Measurements from ENCODE around the gene PHLPP1. TPM values are rescaled to one million over a fixed set of nuclear protein-coding genes. Genes with fewer than 3 reads are reported as not detected.

The PHLPP1 gene
- total RNA-seq, 4 donors from 2014 or later: 17.7 to 29.5 (median 25.5) TPM

- no peak for DNase-seq
- H3K9me3 ChIP-seq: no peaks in the 10 kb centered on the region
- no peak overlapping the region for H3K4me3 ChIP-seq
- no peaks in the 10 kb centered on the region for H3K36me3 ChIP-seq
- H3K27ac ChIP-seq: no peak overlapping the region
- no peaks in the 10 kb centered on the region for H3K4me1 ChIP-seq
- intact Hi-C loops (cut with DNase I; ENCODE audit: low total_unique reads) (no loop called here), in situ Hi-C loops (cut with MboI; ENCODE audit: low pct_ligation_motif_present in 1 of 4, low pct_unique_long_range_greater_than_20kb in 1 of 4, low sequenced_read_pairs in 3 of 4) (loop anchor here in 3 of 4 donors (10.0 to 25.0 kb wide), 2 partner anchors 238 to 241 kb away; partner anchors contain the start of gene PHLPP1 (in 3 of the 3))
- H3K27me3 ChIP-seq: no peaks in the 10 kb centered on the region
- WGBS, 2 donors (ENCODE audit: low coverage in 1 of 2): 76 to 87% methylated on average over 4 of the region's 4 CpGs
- TF ChIP-seq POLR2AphosphoS5 (IDR thresholded peaks at IDR 0.05) (no peak), EP300 (IDR thresholded peaks at IDR 0.05; ENCODE audit: low read depth) (no peak), POLR2A (IDR thresholded peaks at IDR 0.05) (no peak), CTCF (IDR thresholded peaks at IDR 0.05) (no peak)
Observed at GRCh38 chr18:62952807-62953206, 237.5 kb downstream of the PHLPP1 start.

- Histone ChIP-seq H3K9me3 (no peaks in the 10 kb centered on the region), H3K36me3 (no peaks in the 10 kb centered on the region), H3K27ac (no peak overlapping the region), H3K4me1 (no peaks in the 10 kb centered on the region), H3K4me3 (no peak overlapping the region), H3K27me3 (no peaks in the 10 kb centered on the region)
- intact Hi-C loops (cut with DNase I; ENCODE audit: low total_unique reads) (no loop called here), in situ Hi-C loops (cut with MboI; ENCODE audit: low pct_ligation_motif_present in 1 of 4, low pct_unique_long_range_greater_than_20kb in 1 of 4, low sequenced_read_pairs in 3 of 4) (loop anchor here in 3 of 4 donors (10.0 to 25.0 kb wide), 2 partner anchors 239 to 241 kb away; partner anchors contain the start of gene PHLPP1 (in 3 of the 3))
- DNase-seq: no peak
- WGBS, 2 donors (ENCODE audit: low coverage in 1 of 2): 60 to 63% methylated on average over 1 to 2 of the region's 2 CpGs
- TF ChIP-seq EP300 (IDR thresholded peaks at IDR 0.05; ENCODE audit: low read depth): no peak
- no peak for TF ChIP-seq CTCF (IDR thresholded peaks at IDR 0.05)
- TF ChIP-seq POLR2AphosphoS5 (IDR thresholded peaks at IDR 0.05): no peak
- no peak for TF ChIP-seq POLR2A (IDR thresholded peaks at IDR 0.05)
Observed at GRCh38 chr18:62953663-62954062, 238.3 kb downstream of the PHLPP1 start.

GRCh38 chr18:62954366-62954765, 239.0 kb downstream of the PHLPP1 start:
- Histone ChIP-seq H3K27ac (no peak overlapping the region), H3K27me3 (no peaks in the 10 kb centered on the region), H3K36me3 (peaks cover 0 to under 1% (median 0%) of the 10 kb centered on the region in 4 donors), H3K4me1 (no peaks in the 10 kb centered on the region), H3K9me3 (no peaks in the 10 kb centered on the region), H3K4me3 (no peak overlapping the region)
- in situ Hi-C loops (cut with MboI; ENCODE audit: low pct_ligation_motif_present in 1 of 4, low pct_unique_long_range_greater_than_20kb in 1 of 4, low sequenced_read_pairs in 3 of 4): loop anchor here in 3 of 4 donors (10.0 to 25.0 kb wide), 2 partner anchors 240 to 242 kb away; partner anchors contain the start of gene PHLPP1 (in 3 of the 3)
- 69 to 88% methylated on average over 2 of the region's 2 CpGs for WGBS, 2 donors (ENCODE audit: low coverage in 1 of 2)
- DNase-seq: no peak
- intact Hi-C loops (cut with DNase I; ENCODE audit: low total_unique reads): no loop called here
- no peak for TF ChIP-seq EP300 (IDR thresholded peaks at IDR 0.05; ENCODE audit: low read depth)
- no peak for TF ChIP-seq POLR2A (IDR thresholded peaks at IDR 0.05)
- TF ChIP-seq POLR2AphosphoS5 (IDR thresholded peaks at IDR 0.05): no peak
- no peak for TF ChIP-seq CTCF (IDR thresholded peaks at IDR 0.05)

- Histone ChIP-seq H3K4me1 (no peaks in the 10 kb centered on the region), H3K27ac (no peak overlapping the region), H3K4me3 (no peak overlapping the region), H3K27me3 (no peaks in the 10 kb centered on the region), H3K9me3 (no peaks in the 10 kb centered on the region), H3K36me3 (peaks cover 0 to 4% (median 0%) of the 10 kb centered on the region in 4 donors)
- peak; percentile 44 for DNase-seq
- intact Hi-C loops (cut with DNase I; ENCODE audit: low total_unique reads): no loop called here
- WGBS, 2 donors (ENCODE audit: low coverage in 1 of 2): 71% methylated on average over 4 to 9 of the region's 9 CpGs
- in situ Hi-C loops (cut with MboI; ENCODE audit: low pct_ligation_motif_present in 1 of 4, low pct_unique_long_range_greater_than_20kb in 1 of 4, low sequenced_read_pairs in 3 of 4): loop anchor here in 3 of 4 donors (10.0 to 25.0 kb wide), 2 partner anchors 243 to 246 kb away; partner anchors contain the start of gene PHLPP1 (in 3 of the 3)
- TF ChIP-seq POLR2A (IDR thresholded peaks at IDR 0.05) (no peak), CTCF (IDR thresholded peaks at IDR 0.05) (peak; percentile 35 to 68 (median 49))
Observed at GRCh38 chr18:62957885-62958472, 242.6 kb downstream of the PHLPP1 start.
